GM19397 (cell line): ENCODE measurements around the gene KISS1.

Experiments
- ATAC-seq: cut with Tn5 transposase; IDR thresholded peaks from one replicate; pipeline ENCODE4 v1.9.1; 2021; ENCODE audit warnings: mild to moderate bottlenecking, moderate library complexity; ENCODE audit not compliant: unreplicated experiment

KISS1 gene

GRCh38 chr1:204192589-204193352 lies 3.5 kb downstream of the KISS1 start:
- no peak for ATAC-seq

DNA sequence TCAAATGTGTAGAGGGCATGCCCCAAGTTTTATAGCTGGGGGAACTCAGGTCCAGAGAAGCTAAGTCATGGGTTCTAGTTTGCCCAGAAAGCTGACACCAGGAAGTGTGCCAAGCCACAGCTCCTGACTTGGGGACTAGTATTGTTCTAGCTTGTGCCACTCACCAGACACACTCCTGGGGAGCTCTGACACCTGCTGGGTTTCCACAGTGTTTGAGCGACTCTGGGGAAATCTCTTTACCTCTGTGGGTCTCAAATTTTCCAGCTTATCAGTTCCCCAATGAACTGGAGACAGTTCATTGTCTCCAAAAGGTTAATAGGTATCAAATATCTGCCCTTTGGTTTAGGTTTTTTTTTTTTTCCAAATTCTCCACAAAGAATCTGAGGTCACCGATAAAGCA lies 4.2 kb downstream of the KISS1 start:
- no peak for ATAC-seq

- ATAC-seq: no peak
Measured at GRCh38 chr1:204191456-204191855, 4.8 kb downstream of the KISS1 start.

GRCh38 chr1:204190212-204191211 lies 5.8 kb downstream of the KISS1 start:
- ATAC-seq: no peak

DNA sequence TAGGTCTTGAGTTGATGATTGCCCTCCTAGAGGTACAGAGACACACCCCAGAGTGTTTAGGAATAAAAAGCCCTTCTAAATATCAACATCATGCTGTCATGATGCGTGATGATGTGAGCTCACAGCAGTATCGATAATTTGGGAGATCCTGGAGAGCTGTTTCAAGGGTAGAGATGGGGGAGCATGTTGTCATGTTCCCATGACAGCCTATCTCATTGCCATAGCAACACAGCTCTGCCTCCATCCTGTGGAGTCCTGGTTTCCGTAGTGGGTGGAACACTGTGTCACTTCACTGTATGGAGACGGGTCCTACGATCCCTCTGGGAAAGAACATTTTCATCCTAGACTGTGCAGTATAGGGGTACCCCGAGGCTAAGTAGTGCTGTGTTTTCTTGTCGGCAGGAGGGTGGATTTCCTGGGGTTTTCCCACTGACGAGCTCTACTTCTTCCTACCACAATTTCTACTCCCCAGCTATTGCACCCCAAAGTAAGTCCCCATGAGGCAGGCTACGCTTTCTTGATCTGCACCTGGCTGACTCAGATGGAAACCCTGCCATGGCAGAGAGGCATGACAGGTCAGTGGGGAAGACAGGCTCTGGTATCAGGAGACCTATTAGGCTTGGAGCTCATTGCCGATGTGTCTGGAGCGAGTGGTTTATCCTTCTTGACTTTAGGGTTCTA lies 7.2 kb downstream of the KISS1 start:
- ATAC-seq: no peak

DNA sequence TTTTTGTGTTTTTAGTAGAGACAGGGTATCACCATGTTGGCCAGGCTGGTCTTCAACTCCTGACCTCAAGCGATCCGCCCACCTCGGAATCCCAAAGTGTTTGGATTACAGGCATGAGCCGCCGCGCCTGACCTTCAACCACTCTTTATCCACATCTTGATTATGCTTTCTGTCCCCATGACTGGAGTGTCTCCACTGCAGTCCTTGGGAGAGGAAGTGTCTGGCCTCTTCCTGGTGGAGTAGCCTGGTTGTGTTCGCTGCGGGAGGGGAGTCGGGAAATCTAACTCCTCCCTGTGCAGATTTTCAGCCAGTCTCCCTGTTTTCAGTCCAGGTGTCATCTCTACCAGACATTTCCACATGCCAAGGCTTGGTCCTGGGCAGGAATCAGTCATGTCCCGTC lies 9.7 kb downstream of the KISS1 start:
- no peak for ATAC-seq

DNA sequence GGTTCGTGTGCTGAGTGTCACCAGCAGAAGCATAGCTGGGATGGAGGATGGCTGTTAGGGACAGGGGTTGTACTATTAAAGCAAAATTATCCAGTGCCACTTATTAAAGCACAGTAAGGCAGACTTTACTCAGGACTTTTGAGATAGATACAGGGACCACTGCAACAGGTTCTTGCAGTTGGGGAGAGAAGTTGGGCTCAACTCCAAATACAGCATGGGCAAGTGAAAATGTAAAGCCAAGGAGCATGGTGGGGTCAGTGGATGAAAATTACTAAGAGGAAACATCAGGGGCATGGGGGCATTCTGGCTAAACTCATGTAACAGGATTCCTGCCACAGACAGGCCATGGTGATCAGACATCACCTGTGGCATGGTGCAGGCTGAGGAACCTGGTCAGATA lies 15.2 kb downstream of the KISS1 start:
- no peak for ATAC-seq

- no peak for ATAC-seq
Measured at GRCh38 chr1:204180133-204180532, 16.2 kb downstream of the KISS1 start.

- ATAC-seq: no peak
Measured at GRCh38 chr1:204178487-204179281, 17.6 kb downstream of the KISS1 start.

GRCh38 chr1:204177133-204177532 lies 19.2 kb downstream of the KISS1 start:
- no peak for ATAC-seq

- no peak for ATAC-seq
Measured at GRCh38 chr1:204176049-204176448, 20.2 kb downstream of the KISS1 start.

- ATAC-seq: no peak
Measured at GRCh38 chr1:204174958-204175357, 21.3 kb downstream of the KISS1 start.

GRCh38 chr1:204172404-204173029 lies 23.8 kb downstream of the KISS1 start:
- no peak for ATAC-seq

GRCh38 chr1:204171751-204172178 lies 24.5 kb downstream of the KISS1 start:
- ATAC-seq: no peak

DNA sequence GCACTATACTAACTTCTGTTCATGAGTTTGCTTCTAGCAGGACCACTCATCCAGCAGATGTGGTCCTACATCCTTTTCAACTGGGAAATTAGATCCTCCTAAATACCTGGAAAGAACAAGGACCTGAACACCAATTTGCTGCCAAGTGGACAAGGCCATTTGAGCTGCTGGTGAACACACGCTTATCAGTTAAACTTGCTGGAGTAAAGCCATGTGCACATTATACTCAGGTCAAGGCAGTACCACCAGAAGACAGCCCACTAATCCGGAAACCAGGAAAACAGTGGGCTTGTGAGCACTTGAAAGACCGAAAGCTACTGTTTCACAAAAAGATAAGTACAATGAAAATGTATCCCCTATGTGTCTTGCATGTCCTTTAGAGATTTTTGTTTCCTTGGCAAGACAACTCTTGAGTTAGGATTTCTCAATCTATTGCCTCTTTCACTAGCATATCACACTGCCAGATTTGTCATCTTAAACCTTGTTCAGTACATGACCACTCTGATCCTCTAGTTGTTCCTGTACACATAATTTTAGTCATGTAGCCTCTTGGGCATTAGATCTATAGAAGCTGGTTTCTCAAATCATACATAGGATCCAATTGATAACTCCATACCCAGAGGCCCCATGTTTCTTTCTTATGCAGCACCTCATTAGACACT lies 25.7 kb downstream of the KISS1 start:
- ATAC-seq: no peak

DNA sequence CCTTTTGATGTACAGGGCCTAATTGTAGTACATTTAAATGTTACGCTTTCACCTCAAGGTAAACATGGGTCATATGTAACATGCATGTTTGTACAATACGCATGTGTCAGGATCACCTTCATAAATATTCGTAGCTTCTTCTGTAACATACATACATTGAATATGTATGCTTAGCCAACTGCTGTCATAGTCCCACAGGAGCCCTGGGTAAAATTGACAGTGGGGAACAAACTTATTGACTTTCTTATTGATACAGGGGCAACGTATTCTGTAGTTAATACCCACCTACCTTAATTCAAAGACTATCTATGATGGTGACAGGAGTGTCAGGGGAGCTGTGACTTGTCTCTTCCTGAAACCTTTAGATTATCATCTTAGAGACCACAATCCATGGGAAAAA lies 26.4 kb downstream of the KISS1 start:
- no peak for ATAC-seq

- no peak for ATAC-seq
Measured at GRCh38 chr1:204167730-204168129, 28.6 kb downstream of the KISS1 start.

GRCh38 chr1:204166219-204166618 lies 30.1 kb downstream of the KISS1 start, which contains the start of gene REN:
REN (minus strand) TSS chr1:204166337; CDS start chr1:204166293, 44 bp downstream.
- ATAC-seq: no peak

GRCh38 chr1:204162494-204163074 lies 33.7 kb downstream of the KISS1 start:
- ATAC-seq: peak; percentile 60
